Hematopoietic multipotent progenitor cell treated with erythropoietin and hydrocortisone succinate and interleukin-3 and kit ligand, for 6 days (in vitro differentiated cells): ENCODE measurements around the gene FHL2.
A peak's percentile ranks its signal among the peaks of the same experiment; 100 is the strongest.

Experiments
- DNase-seq: peaks from one replicate; pipeline ENCODE4 v3.0.0-alpha.2; 2015

The FHL2 gene

GRCh38 chr2:105421053-105421452, 22.2 kb upstream of the FHL2 start:
- DNase-seq: no peak

- DNase-seq: peak; percentile 77
Observed at GRCh38 chr2:105418522-105418921, 19.7 kb upstream of the FHL2 start.

GRCh38 chr2:105417857-105418436, 19.1 kb upstream of the FHL2 start:
- DNase-seq: peak; percentile 88

- no peak for DNase-seq
Observed at GRCh38 chr2:105416156-105416555, 17.3 kb upstream of the FHL2 start.

GRCh38 chr2:105415007-105415406, 16.2 kb upstream of the FHL2 start:
- DNase-seq: no peak

- DNase-seq: peak; percentile 57
Observed at GRCh38 chr2:105413206-105413605, 14.4 kb upstream of the FHL2 start.

- no peak for DNase-seq
Observed at GRCh38 chr2:105412584-105412983, 13.7 kb upstream of the FHL2 start.

GRCh38 chr2:105411720-105412407, 13.0 kb upstream of the FHL2 start:
- DNase-seq: no peak

- DNase-seq: no peak
Observed at GRCh38 chr2:105410554-105410953, 11.7 kb upstream of the FHL2 start.

GRCh38 chr2:105409717-105410116, 10.9 kb upstream of the FHL2 start:
- no peak for DNase-seq

GRCh38 chr2:105407946-105408743, 9.3 kb upstream of the FHL2 start:
- DNase-seq: no peak

- no peak for DNase-seq
Observed at GRCh38 chr2:105406221-105406620, 7.4 kb upstream of the FHL2 start.

- no peak for DNase-seq
Observed at GRCh38 chr2:105405291-105405690, 6.4 kb upstream of the FHL2 start.

- DNase-seq: no peak
Observed at GRCh38 chr2:105404736-105405135, 5.9 kb upstream of the FHL2 start.

GRCh38 chr2:105403783-105404698, 5.2 kb upstream of the FHL2 start:
- peak; percentile 40 for DNase-seq

GRCh38 chr2:105403241-105403782, 4.5 kb upstream of the FHL2 start:
- no peak for DNase-seq

GRCh38 chr2:105402809-105403208, 4.0 kb upstream of the FHL2 start:
- no peak for DNase-seq

GRCh38 chr2:105401867-105402266, 3.0 kb upstream of the FHL2 start:
- DNase-seq: no peak

GRCh38 chr2:105400138-105400540, 1.3 kb upstream of the FHL2 start:
- DNase-seq: no peak

- no peak for DNase-seq
Observed at GRCh38 chr2:105399207-105399861, 483 bp upstream of the FHL2 start.

GRCh38 chr2:105397953-105398335, 907 bp downstream of the FHL2 start:
- DNase-seq: peak; percentile 54
